K562 (cell line): Measurements from ENCODE around the gene C6orf62. TPM values are rescaled to one million over a fixed set of nuclear protein-coding genes. Genes with fewer than 3 reads are reported as not detected.

Experiments
- CHD1 ChIP-seq: fragments of 200-600 bp; sonication (generic); IDR thresholded peaks from one replicate; pipeline ENCODE4 v1.6.1; 2012; ENCODE audit warnings: mild to moderate bottlenecking, moderate library complexity, low read length, inconsistent platforms
- FOS ChIP-seq: IDR thresholded peaks from 3 replicates; pipeline ENCODE4 v1.6.1; 2011; ENCODE audit not compliant: insufficient read length; ENCODE audit errors: extremely low read depth
- ILF3 ChIP-seq: fragments of 450-650 bp; IDR thresholded peaks from 2 replicates; pipeline ENCODE4 v1.6.1; 2018; ENCODE audit warnings: antibody characterized with exemption, mild to moderate bottlenecking, moderate library complexity, borderline replicate concordance
- RUNX1 ChIP-seq: sonication (generic); IDR thresholded peaks from 2 replicates; pipeline ENCODE4 v1.6.1; 2016; ENCODE audit warnings: antibody characterized with exemption, low read depth
- THRAP3 ChIP-seq: fragments of 450-650 bp; IDR thresholded peaks from 2 replicates; pipeline ENCODE4 v1.6.1; 2016; ENCODE audit warnings: mild to moderate bottlenecking, inconsistent platforms, borderline replicate concordance
- ZNF174 ChIP-seq: fragments of 250-450 bp; sonication (Bioruptor Pico); IDR thresholded peaks from 2 replicates; pipeline ENCODE4 v1.4.0; 2020; ENCODE audit warnings: mild to moderate bottlenecking
- ZNF408 ChIP-seq: fragments of 250-450 bp; sonication (Bioruptor Pico); IDR thresholded peaks from 2 replicates; pipeline ENCODE4 v1.4.0; 2020; ENCODE audit warnings: low read depth, mild to moderate bottlenecking, moderate library complexity
- ZNF766 ChIP-seq: fragments of 200-800 bp; sonication (Bioruptor generic); conservative IDR thresholded peaks from 2 replicates; pipeline ENCODE4 v1.6.1; 2016; ENCODE audit warnings: missing genetic modification characterization, missing compliant biosample characterization
- ZNF785 ChIP-seq: fragments of 250-450 bp; sonication (Bioruptor Pico); IDR thresholded peaks from 2 replicates; pipeline ENCODE4 v1.4.0; 2020; ENCODE audit warnings: mild to moderate bottlenecking
- polyA plus RNA-seq, 8 experiments: library from polyadenylated mRNA; depleted of rRNA in 4 of 8; stranded (reverse) in 5 of 8; unstranded in 3 of 8; fragments of >200 nt; fragmentation: Nextera tagmentation in 2 of 8; fragmentation: Illumina TruSeq in 1 of 8; extraction: Ambion mirVana in 2 of 8; extraction: Trizol in 1 of 8; gene quantifications; 2 replicates each; pipeline versions ENCODE4 v1.2.1 to v1.2.3, GENCODE V29; 2011 to 2014; ENCODE audit warnings: inconsistent platforms in 1 of 8, missing spikeins in 1 of 8
- total RNA-seq, 7 experiments: library from RNA; depleted of rRNA in 6 of 7; stranded (reverse); fragments of >200 nt in 6 of 7; fragmentation: Illumina TruSeq in 2 of 7; extraction: Trizol in 2 of 7; gene quantifications; 2 replicates each; pipeline versions ENCODE4 v1.2.1 to v1.2.3, GENCODE V29; 2011 to 2021; ENCODE audit warnings: low replicate concordance in 1 of 7
- TF ChIP-seq, protein P1 (sequence below), 2 experiments: fragments of 450-650 bp; IDR thresholded peaks; 2 replicates each; pipeline ENCODE4 v1.6.1; 2016; ENCODE audit warnings: mild to moderate bottlenecking in 2 of 2, borderline replicate concordance in 1 of 2, low read depth in 1 of 2, moderate library complexity in 1 of 2
- TF ChIP-seq, protein P2 (sequence below): sonication (generic); formaldehyde crosslinking; IDR thresholded peaks from 2 replicates; pipeline ENCODE4 v1.8.0; 2022; ENCODE audit warnings: missing genetic modification reagents, mild to moderate bottlenecking, borderline replicate concordance
- TF ChIP-seq, protein P3 (sequence below): sonication (generic); formaldehyde crosslinking; IDR thresholded peaks from 2 replicates; pipeline ENCODE4 v1.8.0; 2022; ENCODE audit warnings: mild to moderate bottlenecking, missing genetic modification reagents
- TF ChIP-seq, protein P4 (sequence below): sonication (generic); formaldehyde crosslinking; IDR thresholded peaks from 2 replicates; pipeline ENCODE4 v1.8.0; 2022; ENCODE audit warnings: missing genetic modification reagents, mild to moderate bottlenecking, borderline replicate concordance

The C6orf62 gene
- total and polyA plus RNA-seq, 9 of the 15 experiments (the other 6 are each of a cell fraction or from before 2014, with no cell fraction given): 48.5 to 579 (median 111) TPM

DNA sequence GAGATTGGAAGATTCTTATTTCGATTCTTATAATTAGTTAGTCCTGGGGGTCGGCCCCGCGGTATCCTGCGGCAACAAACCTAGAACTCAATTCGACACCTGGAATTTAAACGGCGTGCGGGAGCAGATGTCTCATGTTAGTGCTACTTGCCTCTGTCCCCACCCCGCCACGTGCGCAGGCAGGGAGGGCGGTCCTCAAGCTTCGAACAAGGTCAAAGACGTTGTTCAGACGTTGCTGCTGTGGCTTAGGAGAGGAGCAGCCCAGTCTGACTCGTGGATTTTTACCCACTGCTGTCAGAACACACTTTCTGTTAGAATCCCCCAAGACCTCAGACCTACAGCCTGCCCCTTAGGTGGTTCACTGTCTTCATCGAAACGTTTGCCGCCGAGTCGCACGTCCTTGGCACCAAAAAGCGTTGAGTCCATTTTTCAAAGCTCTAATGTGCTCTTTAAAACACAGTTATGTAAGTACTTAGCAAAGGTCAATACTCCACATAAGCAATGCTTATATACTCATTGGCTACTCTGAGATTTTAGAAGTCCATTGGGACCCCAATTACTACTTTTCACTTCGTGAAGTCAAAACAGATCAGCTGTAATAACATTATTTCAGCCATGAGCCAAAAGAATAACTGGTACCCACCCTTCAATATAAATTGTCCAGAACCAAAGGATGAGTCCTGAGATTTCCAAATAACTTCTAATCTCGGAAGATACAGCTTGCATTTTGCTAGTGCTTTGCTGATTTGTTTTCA, 2.7 kb upstream of the C6orf62 start (continued):
- TF ChIP-seq, protein P1, sequence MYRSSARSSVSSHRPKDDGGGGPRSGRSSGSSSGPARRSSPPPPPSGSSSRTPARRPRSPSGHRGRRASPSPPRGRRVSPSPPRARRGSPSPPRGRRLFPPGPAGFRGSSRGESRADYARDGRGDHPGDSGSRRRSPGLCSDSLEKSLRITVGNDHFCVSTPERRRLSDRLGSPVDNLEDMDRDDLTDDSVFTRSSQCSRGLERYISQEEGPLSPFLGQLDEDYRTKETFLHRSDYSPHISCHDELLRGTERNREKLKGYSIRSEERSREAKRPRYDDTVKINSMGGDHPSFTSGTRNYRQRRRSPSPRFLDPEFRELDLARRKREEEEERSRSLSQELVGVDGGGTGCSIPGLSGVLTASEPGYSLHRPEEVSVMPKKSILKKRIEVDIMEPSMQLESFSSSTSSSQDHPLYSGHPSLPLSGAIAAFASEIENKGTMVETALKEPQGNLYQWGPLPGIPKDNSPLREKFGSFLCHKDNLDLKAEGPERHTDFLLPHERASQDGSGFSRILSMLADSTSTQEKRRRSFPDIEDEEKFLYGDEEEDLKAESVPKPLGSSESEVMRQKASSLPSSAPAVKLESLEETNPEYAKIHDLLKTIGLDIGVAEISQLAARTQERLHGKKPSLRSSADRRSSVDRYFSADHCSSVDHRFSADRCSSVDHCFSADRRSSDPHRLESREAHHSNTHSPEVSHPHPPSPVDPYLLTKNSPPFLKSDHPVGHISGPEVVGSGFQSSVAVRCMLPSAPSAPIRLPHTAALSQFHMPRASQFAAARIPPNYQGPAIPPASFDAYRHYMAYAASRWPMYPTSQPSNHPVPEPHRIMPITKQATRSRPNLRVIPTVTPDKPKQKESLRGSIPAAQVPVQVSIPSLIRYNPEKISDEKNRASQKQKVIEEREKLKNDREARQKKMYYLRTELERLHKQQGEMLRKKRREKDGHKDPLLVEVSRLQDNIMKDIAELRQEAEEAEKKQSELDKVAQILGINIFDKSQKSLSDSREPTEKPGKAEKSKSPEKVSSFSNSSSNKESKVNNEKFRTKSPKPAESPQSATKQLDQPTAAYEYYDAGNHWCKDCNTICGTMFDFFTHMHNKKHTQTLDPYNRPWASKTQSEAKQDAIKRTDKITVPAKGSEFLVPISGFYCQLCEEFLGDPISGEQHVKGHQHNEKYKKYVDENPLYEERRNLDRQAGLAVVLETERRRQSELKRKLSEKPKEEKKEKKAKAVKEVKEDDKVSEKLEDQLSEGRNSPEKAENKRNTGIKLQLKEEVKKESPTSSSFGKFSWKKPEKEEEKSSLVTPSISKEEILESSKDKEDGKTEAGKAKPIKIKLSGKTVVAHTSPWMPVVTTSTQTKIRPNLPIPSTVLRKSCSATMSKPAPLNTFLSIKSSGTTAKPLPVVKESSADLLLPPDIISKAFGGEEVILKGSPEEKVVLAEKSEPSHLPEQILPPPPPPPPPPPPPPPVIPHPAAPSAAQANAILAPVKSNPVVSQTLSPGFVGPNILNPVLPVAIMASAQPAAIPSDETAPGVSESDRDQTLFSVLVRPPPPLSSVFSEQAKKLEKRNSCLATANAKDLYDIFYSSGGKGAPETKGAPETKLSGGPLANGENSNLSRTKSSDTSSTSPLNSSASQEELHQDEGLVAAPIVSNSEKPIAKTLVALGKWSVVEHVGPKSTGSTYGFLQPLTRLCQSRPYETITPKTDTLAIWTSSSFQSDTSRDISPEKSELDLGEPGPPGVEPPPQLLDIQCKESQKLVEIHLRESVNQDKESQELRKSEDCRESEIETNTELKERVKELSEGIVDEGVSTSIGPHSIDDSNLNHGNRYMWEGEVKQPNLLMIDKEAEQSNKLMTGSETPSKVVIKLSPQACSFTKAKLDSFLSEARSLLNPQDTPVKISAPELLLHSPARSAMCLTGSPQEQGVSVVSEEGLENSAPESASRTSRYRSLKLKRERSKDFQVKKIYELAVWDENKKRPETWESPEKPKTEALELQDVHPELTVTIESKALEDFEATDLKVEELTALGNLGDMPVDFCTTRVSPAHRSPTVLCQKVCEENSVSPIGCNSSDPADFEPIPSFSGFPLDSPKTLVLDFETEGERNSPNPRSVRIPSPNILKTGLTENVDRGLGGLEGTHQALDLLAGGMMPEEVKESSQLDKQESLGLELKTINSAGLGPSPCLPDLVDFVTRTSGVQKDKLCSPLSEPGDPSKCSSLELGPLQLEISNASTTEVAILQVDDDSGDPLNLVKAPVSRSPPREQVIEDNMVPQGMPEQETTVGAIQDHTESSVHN (IDR thresholded peaks at IDR 0.05; ENCODE audit: borderline replicate concordance in 1 of 2, low read depth in 1 of 2): peak in 1 of 2 experiments; percentile 38; a peak in 1 of 4 replicates
- TF ChIP-seq, protein P2, sequence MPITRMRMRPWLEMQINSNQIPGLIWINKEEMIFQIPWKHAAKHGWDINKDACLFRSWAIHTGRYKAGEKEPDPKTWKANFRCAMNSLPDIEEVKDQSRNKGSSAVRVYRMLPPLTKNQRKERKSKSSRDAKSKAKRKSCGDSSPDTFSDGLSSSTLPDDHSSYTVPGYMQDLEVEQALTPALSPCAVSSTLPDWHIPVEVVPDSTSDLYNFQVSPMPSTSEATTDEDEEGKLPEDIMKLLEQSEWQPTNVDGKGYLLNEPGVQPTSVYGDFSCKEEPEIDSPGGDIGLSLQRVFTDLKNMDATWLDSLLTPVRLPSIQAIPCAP (CRISPR knock-in tag): peak; percentile 97
- TF ChIP-seq, protein P3, sequence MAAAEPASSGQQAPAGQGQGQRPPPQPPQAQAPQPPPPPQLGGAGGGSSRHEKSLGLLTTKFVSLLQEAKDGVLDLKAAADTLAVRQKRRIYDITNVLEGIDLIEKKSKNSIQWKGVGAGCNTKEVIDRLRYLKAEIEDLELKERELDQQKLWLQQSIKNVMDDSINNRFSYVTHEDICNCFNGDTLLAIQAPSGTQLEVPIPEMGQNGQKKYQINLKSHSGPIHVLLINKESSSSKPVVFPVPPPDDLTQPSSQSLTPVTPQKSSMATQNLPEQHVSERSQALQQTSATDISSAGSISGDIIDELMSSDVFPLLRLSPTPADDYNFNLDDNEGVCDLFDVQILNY (CRISPR knock-in tag): peak; percentile 98; the same call in 1 of the 2 replicates
- no peak for TF ChIP-seq ZNF174 (CRISPR knock-in tag)
- TF ChIP-seq FOS: no peak
- TF ChIP-seq ZNF408 (CRISPR knock-in tag): no peak
- TF ChIP-seq ILF3: peak; percentile 76; the same call in 1 of the 2 replicates
- TF ChIP-seq, protein P4, sequence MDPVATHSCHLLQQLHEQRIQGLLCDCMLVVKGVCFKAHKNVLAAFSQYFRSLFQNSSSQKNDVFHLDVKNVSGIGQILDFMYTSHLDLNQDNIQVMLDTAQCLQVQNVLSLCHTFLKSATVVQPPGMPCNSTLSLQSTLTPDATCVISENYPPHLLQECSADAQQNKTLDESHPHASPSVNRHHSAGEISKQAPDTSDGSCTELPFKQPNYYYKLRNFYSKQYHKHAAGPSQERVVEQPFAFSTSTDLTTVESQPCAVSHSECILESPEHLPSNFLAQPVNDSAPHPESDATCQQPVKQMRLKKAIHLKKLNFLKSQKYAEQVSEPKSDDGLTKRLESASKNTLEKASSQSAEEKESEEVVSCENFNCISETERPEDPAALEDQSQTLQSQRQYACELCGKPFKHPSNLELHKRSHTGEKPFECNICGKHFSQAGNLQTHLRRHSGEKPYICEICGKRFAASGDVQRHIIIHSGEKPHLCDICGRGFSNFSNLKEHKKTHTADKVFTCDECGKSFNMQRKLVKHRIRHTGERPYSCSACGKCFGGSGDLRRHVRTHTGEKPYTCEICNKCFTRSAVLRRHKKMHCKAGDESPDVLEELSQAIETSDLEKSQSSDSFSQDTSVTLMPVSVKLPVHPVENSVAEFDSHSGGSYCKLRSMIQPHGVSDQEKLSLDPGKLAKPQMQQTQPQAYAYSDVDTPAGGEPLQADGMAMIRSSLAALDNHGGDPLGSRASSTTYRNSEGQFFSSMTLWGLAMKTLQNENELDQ (CRISPR knock-in tag): peak; percentile 98
- TF ChIP-seq CHD1: peak; percentile 59
- TF ChIP-seq RUNX1: 0 out of 2 replicates have a peak, but pooled peaks have one; percentile 35
- TF ChIP-seq ZNF766 (CRISPR knock-in tag): peak; percentile 47
- peak; percentile 97 for TF ChIP-seq THRAP3
- TF ChIP-seq ZNF785 (CRISPR knock-in tag): no peak
